Nephron (organoid): ENCODE results near the gene MCF2L.

Source experiments
- H3K27ac Mint-ChIP-seq, 3 experiments: 2 replicates each; pipeline ENCODE4 v1.8.0; 2020; ENCODE audit warnings: mixed read lengths in 3 of 3, mild to moderate bottlenecking in 2 of 3, moderate library complexity in 1 of 3
- H3K27me3 Mint-ChIP-seq: 2 replicates; pipeline ENCODE4 v1.8.0; 2021; ENCODE audit warnings: low read depth, mild to moderate bottlenecking, moderate library complexity, mixed read lengths
- H3K36me3 Mint-ChIP-seq: 2 replicates; pipeline ENCODE4 v1.8.0; 2020; ENCODE audit warnings: low read depth, mixed read lengths
- H3K4me1 Mint-ChIP-seq: 2 replicates; pipeline ENCODE4 v1.8.0; 2020; ENCODE audit warnings: mixed read lengths
- H3K4me3 Mint-ChIP-seq, 3 experiments: 2 replicates each; pipeline ENCODE4 v1.8.0; 2020; ENCODE audit warnings: mild to moderate bottlenecking in 3 of 3, mixed read lengths in 3 of 3, moderate library complexity in 2 of 3
- H3K9me3 Mint-ChIP-seq: 2 replicates; pipeline ENCODE4 v1.8.0; 2020; ENCODE audit warnings: mixed read lengths
- TF ChIP-seq, protein P1 (sequence below), 3 experiments: fragments of 200-600 bp; sonication (generic); IDR thresholded peaks; one replicate each; pipeline ENCODE4 v1.5.0; 2021; ENCODE audit warnings: antibody characterized with exemption in 3 of 3; ENCODE audit not compliant: unreplicated experiment in 3 of 3

The MCF2L gene

DNA sequence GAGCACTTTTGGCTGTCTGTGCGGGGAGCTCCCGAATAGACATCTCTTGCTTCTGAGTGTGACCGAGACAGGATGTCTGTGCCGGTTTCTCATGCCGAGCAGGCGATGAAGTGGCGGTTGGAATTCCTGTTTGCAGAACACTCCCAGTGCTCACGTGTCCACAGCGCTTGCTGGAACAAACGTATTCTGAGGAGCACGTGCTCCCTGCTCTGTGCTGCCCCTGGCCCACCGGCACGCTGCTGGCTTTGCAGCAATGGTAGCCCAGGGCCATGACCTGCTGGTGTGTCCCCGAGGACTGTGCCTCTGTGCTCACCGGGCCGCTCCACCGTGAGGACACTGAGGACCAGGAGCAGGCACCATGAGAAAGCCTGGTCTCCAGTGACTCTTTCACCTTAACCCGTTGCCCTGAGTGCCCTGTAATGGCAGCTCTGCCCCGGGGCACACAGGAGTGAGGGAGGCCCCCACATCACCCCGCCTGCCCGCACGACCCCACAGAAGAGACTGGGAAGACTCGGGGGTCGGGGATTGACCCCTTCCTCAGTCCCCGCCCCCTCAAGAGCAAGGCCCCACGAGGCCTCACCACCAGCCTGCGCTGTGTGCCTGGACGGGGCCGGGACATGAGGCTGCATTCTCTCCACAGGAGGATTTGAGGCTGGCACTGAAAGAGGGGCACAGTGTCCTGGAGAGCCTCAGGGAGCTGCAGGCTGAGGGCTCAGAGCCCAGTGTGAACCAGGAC is 96.6 kb downstream of the MCF2L start:
- no peaks in the 10 kb centered on the region for H3K27me3 Mint-ChIP-seq
- peaks cover 16% of the 10 kb centered on the region for H3K36me3 Mint-ChIP-seq
- H3K4me3 Mint-ChIP-seq = no peak overlapping the region
- TF ChIP-seq, protein P1, sequence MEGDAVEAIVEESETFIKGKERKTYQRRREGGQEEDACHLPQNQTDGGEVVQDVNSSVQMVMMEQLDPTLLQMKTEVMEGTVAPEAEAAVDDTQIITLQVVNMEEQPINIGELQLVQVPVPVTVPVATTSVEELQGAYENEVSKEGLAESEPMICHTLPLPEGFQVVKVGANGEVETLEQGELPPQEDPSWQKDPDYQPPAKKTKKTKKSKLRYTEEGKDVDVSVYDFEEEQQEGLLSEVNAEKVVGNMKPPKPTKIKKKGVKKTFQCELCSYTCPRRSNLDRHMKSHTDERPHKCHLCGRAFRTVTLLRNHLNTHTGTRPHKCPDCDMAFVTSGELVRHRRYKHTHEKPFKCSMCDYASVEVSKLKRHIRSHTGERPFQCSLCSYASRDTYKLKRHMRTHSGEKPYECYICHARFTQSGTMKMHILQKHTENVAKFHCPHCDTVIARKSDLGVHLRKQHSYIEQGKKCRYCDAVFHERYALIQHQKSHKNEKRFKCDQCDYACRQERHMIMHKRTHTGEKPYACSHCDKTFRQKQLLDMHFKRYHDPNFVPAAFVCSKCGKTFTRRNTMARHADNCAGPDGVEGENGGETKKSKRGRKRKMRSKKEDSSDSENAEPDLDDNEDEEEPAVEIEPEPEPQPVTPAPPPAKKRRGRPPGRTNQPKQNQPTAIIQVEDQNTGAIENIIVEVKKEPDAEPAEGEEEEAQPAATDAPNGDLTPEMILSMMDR (IDR thresholded peaks at IDR 0.05; ENCODE audit: unreplicated experiment in 3 of 3) = no peak
- H3K27ac Mint-ChIP-seq = no peak overlapping the region
- H3K9me3 Mint-ChIP-seq = no peaks in the 10 kb centered on the region
- peaks cover 6% of the 10 kb centered on the region for H3K4me1 Mint-ChIP-seq

DNA sequence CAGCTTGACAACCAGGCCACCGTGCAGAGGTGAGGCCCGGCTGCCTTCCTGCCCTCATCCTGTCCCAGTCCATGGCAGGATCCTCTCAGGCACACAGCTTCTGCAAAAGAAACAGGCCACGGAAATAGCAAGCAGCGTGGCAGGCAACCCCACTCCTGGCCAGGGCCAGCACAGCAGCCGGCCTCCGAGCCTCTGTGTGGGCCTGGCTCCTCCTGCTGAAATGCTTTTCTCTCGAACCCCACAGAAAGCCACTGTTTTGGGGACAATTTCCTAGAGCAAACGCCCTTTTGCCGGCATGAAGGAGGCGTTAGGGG is 97.1 kb downstream of the MCF2L start:
- Mint-ChIP-seq H3K9me3 (no peaks in the 10 kb centered on the region), H3K27ac (no peak overlapping the region), H3K27me3 (no peaks in the 10 kb centered on the region), H3K4me1 (peaks cover 6% of the 10 kb centered on the region), H3K4me3 (no peak overlapping the region), H3K36me3 (peaks cover 21% of the 10 kb centered on the region)
- TF ChIP-seq, protein P1 (IDR thresholded peaks at IDR 0.05; ENCODE audit: unreplicated experiment in 3 of 3) = no peak

DNA sequence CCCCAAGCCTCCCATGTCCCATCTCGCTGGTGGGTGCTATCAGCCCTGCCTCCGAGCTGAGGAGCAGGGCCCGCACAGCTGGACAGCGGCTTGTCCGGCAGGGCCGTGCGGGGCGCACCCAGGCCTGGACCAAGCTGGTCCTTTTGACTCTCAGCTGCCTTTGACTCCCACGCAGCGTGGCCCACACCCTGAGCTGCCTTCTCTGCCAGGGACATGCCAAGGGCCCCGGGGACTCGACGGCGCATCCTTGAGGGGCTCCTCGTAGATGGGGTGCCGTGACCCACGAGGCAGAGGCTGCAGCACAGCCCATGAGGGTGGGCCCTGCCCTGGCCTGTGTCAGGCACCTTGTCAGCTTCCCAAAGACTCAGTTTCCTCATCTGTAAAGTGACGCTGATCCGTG is 97.7 kb downstream of the MCF2L start:
- TF ChIP-seq, protein P1 (IDR thresholded peaks at IDR 0.05; ENCODE audit: unreplicated experiment in 3 of 3) = no peak
- H3K36me3 Mint-ChIP-seq = peaks cover 28% of the 10 kb centered on the region
- no peak overlapping the region for H3K27ac Mint-ChIP-seq
- no peaks in the 10 kb centered on the region for H3K9me3 Mint-ChIP-seq
- peaks cover 6% of the 10 kb centered on the region for H3K4me1 Mint-ChIP-seq
- no peak overlapping the region for H3K4me3 Mint-ChIP-seq
- no peaks in the 10 kb centered on the region for H3K27me3 Mint-ChIP-seq

DNA sequence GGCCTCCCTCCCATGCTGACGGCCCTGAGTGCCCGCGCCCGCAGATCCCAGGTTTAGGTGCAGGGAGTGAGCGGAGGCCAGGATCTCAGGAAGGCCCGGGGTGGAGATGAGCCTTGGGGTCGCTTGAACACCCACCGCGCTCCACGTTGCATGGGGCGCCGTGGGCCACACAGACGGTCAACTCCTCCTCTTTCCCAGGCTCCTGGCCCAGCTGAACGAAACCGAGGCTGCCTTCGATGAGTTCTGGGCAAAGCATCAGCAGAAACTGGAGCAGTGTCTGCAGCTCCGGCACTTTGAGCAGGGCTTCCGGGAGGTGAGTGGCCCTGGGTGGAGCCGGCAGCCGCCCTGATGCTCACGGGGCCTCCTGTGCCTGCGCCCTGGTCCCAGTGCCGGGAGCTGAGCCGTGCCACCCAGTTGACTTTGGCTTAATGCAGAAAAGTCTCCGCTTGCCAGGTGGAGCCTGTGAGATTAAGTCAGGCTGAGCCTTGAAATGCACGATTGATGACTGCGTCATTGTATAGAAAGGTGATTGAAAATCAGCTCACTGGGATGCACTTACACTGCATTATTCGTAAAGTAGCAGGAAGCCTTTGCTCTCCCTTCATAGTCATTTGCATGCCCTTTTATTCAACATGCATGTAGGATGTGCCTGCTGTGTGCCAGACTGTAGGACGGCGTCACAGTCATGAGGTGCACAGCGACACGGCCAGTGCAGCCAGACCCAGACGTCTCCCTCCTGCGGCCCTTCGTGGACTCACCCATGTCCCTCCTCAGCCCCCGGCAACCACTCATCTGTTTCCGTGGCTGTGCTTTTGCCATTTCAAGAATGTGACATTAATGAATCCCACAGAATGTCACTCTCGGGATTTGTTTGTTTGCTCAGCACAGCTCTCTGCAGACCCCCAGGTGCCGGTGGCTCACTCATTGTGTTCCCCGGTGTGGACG is 101.1 kb downstream of the MCF2L start:
- peaks cover 2% of the 10 kb centered on the region for H3K9me3 Mint-ChIP-seq
- H3K27me3 Mint-ChIP-seq = no peaks in the 10 kb centered on the region
- TF ChIP-seq, protein P1 (IDR thresholded peaks at IDR 0.05; ENCODE audit: unreplicated experiment in 3 of 3) = no peak
- H3K36me3 Mint-ChIP-seq = peaks cover 42% of the 10 kb centered on the region
- no peaks in the 10 kb centered on the region for H3K4me1 Mint-ChIP-seq
- H3K27ac Mint-ChIP-seq = no peak overlapping the region
- no peak overlapping the region for H3K4me3 Mint-ChIP-seq

GRCh38 chr13:113070855-113071254 is 101.8 kb downstream of the MCF2L start:
- Mint-ChIP-seq H3K27ac (no peak overlapping the region), H3K36me3 (peaks cover 49% of the 10 kb centered on the region), H3K9me3 (peaks cover 2% of the 10 kb centered on the region), H3K4me1 (no peaks in the 10 kb centered on the region), H3K27me3 (no peaks in the 10 kb centered on the region), H3K4me3 (no peak overlapping the region)
- TF ChIP-seq, protein P1 (IDR thresholded peaks at IDR 0.05; ENCODE audit: unreplicated experiment in 3 of 3) = no peak
